ENCODE results near the gene NSRP1.
"Not testable (repeated sequence)": the region's sequence is repeated elsewhere in the genome, so short reads cannot be mapped to it uniquely, and the experiment has no call there.

The NSRP1 gene, protein sequence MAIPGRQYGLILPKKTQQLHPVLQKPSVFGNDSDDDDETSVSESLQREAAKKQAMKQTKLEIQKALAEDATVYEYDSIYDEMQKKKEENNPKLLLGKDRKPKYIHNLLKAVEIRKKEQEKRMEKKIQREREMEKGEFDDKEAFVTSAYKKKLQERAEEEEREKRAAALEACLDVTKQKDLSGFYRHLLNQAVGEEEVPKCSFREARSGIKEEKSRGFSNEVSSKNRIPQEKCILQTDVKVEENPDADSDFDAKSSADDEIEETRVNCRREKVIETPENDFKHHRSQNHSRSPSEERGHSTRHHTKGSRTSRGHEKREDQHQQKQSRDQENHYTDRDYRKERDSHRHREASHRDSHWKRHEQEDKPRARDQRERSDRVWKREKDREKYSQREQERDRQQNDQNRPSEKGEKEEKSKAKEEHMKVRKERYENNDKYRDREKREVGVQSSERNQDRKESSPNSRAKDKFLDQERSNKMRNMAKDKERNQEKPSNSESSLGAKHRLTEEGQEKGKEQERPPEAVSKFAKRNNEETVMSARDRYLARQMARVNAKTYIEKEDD

DNA sequence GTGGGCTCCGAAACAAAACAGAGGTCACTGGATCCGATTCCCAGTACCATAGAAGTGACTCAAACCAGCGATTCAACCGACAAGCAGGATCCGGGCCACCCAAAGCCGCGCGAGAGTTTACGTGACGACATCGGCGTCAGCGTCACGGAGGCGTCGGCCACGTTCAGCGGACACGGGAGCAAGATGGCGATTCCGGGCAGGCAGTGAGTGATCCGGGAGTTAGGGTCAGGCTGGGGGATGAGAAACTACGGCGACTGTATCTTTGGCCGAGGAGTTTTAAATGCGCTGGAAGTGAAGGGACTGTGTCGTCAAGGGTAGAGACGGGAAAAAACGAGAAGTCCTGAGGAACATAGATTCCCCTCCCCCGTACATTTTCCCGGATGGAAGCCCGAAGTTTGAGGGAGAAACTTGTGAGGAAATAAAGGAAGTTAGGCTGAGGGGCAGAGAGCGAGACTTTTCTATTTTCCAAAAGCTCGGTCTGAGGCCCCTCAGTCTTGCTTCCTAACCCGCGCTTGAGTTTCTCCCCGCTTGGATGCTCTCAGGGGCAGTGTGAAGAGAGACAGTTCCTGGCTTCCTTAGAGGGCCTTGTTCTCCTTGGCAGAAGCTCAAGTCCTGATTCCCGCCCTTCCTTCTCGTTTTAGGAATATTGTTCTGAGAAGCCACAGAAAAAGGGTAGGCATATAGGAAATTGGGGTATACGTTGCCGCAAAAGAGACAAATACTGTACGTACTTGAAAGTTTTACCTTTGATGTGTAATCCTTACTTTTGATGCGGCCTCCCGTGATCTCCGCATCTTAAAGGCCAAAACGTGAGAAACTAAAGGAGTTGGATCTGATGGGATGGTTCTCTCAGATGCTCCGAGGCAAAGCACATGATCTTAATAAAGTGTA, at the start of gene NSRP1:
Gene NSRP1, plus strand, starts transcription at position 156 of the 891 bp plus-strand sequence. Its CDS starts 28 bp downstream, at position 184.
- peak; percentile 50 to 91 (median 82) for DNase-seq

- no peak for DNase-seq
These were observed 48.2 kb upstream of the NSRP1 start for GRCh38 chr17:30068465-30068864.

DNA sequence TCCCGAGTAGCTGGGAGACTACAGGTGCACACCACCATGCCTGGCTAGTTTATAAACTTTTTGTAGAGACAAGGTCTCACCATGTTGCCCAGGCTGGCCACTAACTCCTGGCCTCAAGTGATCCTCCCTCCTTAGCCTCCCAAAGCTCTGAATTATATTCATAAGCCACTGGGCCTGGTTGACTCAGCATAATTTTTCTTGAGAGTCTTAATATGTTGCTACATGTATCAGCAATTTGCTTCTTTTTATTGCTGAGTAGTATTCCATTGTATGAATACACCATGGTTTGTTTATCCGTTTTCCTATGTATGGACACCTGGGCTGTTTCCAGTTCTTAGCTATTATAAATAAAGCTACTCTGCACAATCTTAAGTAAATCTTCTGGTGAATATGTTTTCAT, 42.4 kb upstream of the NSRP1 start:
- no peak for DNase-seq

GRCh38 chr17:30074730-30075129, 41.9 kb upstream of the NSRP1 start:
- no peak for DNase-seq

DNA sequence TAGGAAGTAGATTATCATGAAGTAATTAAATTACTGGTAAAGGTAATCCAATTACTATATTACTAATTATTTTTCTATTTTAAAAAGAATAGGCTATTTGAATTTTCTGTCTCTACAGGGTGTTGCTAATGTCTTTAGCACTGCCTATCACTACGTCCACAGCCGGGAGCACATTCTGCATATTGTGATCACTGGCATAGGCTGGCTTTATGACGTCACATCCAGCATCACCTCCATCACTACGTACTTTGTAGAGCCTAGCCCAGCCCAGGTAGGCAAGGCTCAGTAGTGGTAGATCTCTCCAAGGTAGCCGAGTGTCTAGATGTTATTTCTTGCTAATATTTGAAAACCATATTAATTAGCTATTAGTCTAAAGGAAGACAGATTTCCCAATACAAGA, 33.8 kb upstream of the NSRP1 start:
- DNase-seq: no peak

GRCh38 chr17:30084788-30085187, 31.8 kb upstream of the NSRP1 start:
- no peak for DNase-seq

GRCh38 chr17:30086896-30087295, 29.7 kb upstream of the NSRP1 start:
- DNase-seq: no peak

DNA sequence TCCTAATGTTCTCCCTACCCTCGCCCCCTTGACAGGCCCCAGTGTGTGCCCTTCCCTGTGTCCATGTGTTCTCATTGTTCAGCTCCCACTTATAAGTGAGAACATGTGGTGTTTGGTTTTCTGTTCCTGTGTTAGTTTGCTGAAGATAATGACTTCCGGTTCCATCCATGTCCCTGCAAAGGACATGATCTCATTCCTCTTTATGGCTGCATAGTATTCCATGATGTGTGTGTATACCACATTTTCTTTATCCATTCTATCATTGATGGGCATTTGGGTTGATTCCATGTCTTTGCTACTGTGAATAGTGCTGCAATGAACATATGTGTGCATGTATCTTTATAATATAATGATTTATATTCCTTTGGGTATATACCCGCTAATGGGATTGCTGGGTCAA, 29.2 kb upstream of the NSRP1 start:
- not testable (repeated sequence) for DNase-seq

GRCh38 chr17:30091121-30091670, 25.4 kb upstream of the NSRP1 start:
- no peak for DNase-seq

DNA sequence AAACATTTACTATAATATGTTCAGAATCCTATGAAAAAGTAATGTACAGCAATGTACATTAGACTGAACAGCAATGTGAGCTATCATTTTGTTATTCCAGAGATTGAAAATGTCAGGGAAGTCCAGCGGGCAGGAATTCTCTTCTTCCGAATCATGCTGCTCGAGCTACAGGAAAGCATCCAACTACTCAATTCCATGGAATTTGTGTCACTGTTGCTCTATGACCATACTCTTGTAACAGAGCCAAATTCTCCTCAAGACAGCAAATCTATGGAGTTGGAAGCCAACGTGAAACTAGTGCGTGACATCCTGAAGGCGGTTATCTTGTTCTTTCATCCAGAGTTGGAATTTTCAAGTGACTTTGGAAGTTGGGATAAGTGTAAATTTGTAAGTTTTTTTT, 24.8 kb upstream of the NSRP1 start:
- no peak for DNase-seq

DNA sequence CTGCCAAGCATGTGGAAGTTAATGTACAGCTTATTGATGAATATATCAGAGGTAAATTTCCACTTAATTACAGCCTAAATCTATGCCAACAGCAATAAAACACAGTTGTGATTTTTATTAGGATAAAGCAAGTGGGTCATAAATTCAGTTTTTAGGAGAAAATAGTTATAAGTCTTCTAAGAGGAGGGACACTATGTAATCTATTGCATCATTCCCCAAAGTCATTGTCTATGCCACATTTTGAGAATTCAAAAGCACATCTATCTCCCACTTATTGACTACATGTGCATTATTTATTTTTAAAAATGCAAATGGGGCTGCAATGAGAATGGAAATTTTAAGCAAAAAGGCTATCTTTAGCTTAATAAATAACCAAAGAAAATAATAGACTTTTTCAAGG, 23.7 kb upstream of the NSRP1 start:
- DNase-seq: no peak

GRCh38 chr17:30093463-30094147, 23.0 kb upstream of the NSRP1 start:
- DNase-seq: peak in 10 of 14 donors; percentile 0 to 32 (median 15)

DNA sequence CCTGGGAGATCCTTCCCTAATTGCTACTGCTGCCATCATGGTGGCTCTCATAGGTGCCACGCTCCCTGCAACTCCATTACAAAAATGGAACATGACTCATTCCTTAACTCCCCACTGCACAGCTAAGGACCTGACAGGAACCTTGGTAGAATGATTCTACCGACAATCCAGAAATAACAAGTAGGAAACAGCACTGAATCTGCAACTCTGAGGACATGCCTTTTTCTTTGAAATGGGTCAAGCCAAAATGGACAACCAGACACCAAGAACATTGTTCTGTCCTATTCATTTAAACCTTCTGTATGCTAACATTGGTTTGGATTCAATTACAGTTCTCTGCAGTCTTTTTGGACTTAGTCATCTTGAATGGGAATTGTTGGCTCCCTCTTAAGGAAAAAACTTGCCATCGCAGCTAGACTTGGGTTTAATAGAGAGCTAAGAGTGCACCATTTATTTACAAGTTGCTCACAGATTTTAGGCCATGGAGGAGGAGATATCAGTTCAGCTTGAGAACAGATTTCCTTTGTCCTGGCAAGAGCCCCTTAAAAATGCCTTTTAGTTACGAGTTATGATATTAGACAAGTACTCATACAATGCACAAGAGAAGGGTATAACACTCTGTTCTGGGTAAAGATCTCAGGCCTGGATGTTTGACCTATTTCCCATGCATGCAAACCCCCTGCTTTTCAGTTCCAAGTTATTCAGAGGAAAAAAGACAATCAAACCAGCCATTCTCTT, 20.9 kb upstream of the NSRP1 start:
- peak in 2 of 14 donors; percentile 1 to 4 for DNase-seq

- no peak for DNase-seq
These were observed 14.8 kb upstream of the NSRP1 start for GRCh38 chr17:30101686-30102390.

- DNase-seq: no peak
These were observed 12.7 kb upstream of the NSRP1 start for GRCh38 chr17:30103921-30104320.

DNA sequence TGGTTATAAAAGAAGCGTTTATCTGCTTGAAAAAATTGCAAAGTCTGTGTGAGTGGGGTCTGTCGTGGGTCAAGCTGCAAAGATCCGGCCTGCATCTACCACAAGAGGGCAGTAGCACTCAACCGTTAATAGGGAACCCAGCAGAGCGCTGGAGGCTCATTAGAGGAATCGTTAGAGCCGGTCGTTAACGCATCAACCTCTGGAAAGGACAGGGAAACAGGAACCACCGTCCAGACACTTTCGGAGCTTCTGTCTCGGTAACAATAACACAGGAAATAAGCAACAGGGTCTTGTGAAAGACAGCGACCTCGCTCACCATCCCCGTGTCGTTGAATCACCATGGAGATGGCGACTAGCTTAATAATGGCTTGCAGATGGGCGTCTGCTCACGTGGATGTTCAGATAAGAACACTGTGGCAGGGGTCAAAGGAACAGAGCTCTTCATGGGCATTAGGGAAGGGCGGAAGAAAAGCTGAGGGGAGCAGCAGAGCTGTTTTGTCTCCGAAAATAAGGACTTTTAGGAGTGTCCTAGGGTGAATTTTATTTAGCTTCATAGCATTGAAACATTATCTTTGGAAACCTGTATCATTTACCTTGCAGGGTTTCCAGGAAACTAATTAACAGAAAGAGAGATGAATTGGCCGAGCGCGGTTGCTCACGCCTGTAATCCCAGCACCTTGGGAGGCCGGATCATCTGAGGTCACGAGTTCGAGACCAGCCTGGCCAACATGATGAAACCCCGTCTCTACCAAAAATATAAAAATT, 11.9 kb upstream of the NSRP1 start:
- DNase-seq: peak; percentile 2 to 73 (median 54)

DNA sequence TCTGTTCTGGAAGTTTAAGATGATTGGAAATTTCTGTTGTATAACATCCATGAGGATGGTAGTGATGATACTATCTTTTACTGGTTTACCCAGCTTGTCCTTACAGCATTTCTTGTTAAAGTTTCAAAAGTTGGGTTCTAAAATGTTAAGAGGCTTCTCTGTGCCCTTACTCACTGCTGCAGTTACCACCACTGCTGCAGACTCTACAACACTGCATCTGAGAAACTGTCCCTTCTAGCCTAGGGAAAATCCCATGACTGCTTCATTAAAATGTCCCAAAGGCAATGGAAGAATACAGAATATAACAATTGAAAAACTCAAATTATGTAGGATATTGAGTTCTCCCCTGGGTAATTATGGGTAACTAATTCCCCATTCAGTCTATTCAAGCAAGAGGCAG, 3.8 kb upstream of the NSRP1 start:
- no peak for DNase-seq

- no peak for DNase-seq
These were observed 3.4 kb upstream of the NSRP1 start for GRCh38 chr17:30113213-30113612.

DNA sequence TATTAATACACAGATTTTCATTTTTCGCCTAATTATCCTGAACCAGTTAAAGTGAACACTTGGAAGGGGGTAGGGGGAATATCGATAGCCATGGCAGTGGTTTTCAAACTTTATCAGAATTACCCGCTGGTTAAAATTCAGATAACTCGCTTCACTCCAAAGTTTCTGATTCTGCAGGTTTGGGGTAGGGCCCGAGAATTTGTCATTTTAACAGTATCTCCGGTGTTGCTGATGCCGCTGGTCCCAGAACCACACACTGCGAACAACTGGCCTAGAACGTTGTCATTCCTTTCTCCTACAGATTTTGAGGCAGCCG, 313 bp upstream of the NSRP1 start:
- no peak for DNase-seq

- no peak for DNase-seq
These were observed 1.1 kb downstream of the NSRP1 start for GRCh38 chr17:30117675-30118081.

All from C1 segment of cervical spinal cord (tissue), 14 donors.